ENCODE results near the gene ATP6V1D.
"Not testable (repeated sequence)": the region's sequence is repeated elsewhere in the genome, so short reads cannot be mapped to it uniquely, and the experiment has no call there.

The ATP6V1D gene

GRCh38 chr14:67359775-67360469, at the start of gene ATP6V1D, which contains the start of gene EIF2S1:
Gene ATP6V1D, minus strand, starts transcription at chr14:67359804. Its CDS starts 106 bp downstream, at chr14:67359698.
Gene EIF2S1, plus strand, starts transcription at chr14:67360328. Its CDS starts 4,440 bp downstream, at chr14:67364768.
- DNase-seq (ENCODE audit: low read depth): peak; percentile 99

GRCh38 chr14:67408122-67408801, 48.7 kb upstream of the ATP6V1D start:
- not testable (repeated sequence) for DNase-seq (ENCODE audit: low read depth)

- no peak for DNase-seq (ENCODE audit: low read depth)
Observed at GRCh38 chr14:67405771-67406170, 46.2 kb upstream of the ATP6V1D start.

GRCh38 chr14:67400434-67400833, 40.8 kb upstream of the ATP6V1D start:
- no peak for DNase-seq (ENCODE audit: low read depth)

GRCh38 chr14:67397536-67397935, 37.9 kb upstream of the ATP6V1D start:
- DNase-seq (ENCODE audit: low read depth): no peak

- no peak for DNase-seq (ENCODE audit: low read depth)
Observed at GRCh38 chr14:67396381-67396970, 36.9 kb upstream of the ATP6V1D start.

- no peak for DNase-seq (ENCODE audit: low read depth)
Observed at GRCh38 chr14:67395876-67396189, 36.2 kb upstream of the ATP6V1D start.

GRCh38 chr14:67395086-67395875, 35.7 kb upstream of the ATP6V1D start:
- DNase-seq (ENCODE audit: low read depth): no peak

GRCh38 chr14:67393689-67394088, 34.1 kb upstream of the ATP6V1D start:
- no peak for DNase-seq (ENCODE audit: low read depth)

GRCh38 chr14:67392800-67393199, 33.2 kb upstream of the ATP6V1D start:
- DNase-seq (ENCODE audit: low read depth): no peak

GRCh38 chr14:67392123-67392522, 32.5 kb upstream of the ATP6V1D start:
- no peak for DNase-seq (ENCODE audit: low read depth)

- DNase-seq (ENCODE audit: low read depth): no peak
Observed at GRCh38 chr14:67391268-67391667, 31.7 kb upstream of the ATP6V1D start.

- DNase-seq (ENCODE audit: low read depth): no peak
Observed at GRCh38 chr14:67389811-67390534, 30.4 kb upstream of the ATP6V1D start.

GRCh38 chr14:67389275-67389674, 29.7 kb upstream of the ATP6V1D start:
- DNase-seq (ENCODE audit: low read depth): no peak

- DNase-seq (ENCODE audit: low read depth): peak; percentile 9
Observed at GRCh38 chr14:67387195-67387594, 27.6 kb upstream of the ATP6V1D start.

- no peak for DNase-seq (ENCODE audit: low read depth)
Observed at GRCh38 chr14:67385618-67386017, 26.0 kb upstream of the ATP6V1D start.

GRCh38 chr14:67385120-67385519, 25.5 kb upstream of the ATP6V1D start:
- no peak for DNase-seq (ENCODE audit: low read depth)

GRCh38 chr14:67377916-67378315, 18.3 kb upstream of the ATP6V1D start:
- no peak for DNase-seq (ENCODE audit: low read depth)

GRCh38 chr14:67373347-67373746, 13.7 kb upstream of the ATP6V1D start:
- no peak for DNase-seq (ENCODE audit: low read depth)

- DNase-seq (ENCODE audit: low read depth): no peak
Observed at GRCh38 chr14:67372833-67373232, 13.2 kb upstream of the ATP6V1D start.

- DNase-seq (ENCODE audit: low read depth): no peak
Observed at GRCh38 chr14:67371247-67372148, 11.9 kb upstream of the ATP6V1D start.
